H1 (cell line): ENCODE measurements around the gene PREX1. TPM values are rescaled to one million over a fixed set of nuclear protein-coding genes. Genes with fewer than 3 reads are reported as not detected.

Experiments
- CTCF ChIA-PET: fragments of 300-600 bp; sonication (Branson Sonifier 250); formaldehyde crosslinking; loops from one replicate; lab custom pipeline; 2021; ENCODE audit not compliant: partially characterized antibody; lab: Charles Lee
- POLR2A ChIA-PET: fragments of 300-600 bp; sonication (Branson Sonifier 250); formaldehyde crosslinking; loops from one replicate; lab custom pipeline; 2021; ENCODE audit warnings: inconsistent platforms; ENCODE audit not compliant: partially characterized antibody; lab: Charles Lee
- DNase-seq, 2 experiments: peaks; one replicate each; pipeline versions ENCODE4 v3.0.0 to v3.0.0-alpha.2; 2010 to 2022; ENCODE audit warnings: low spot score in 2 of 2, low read depth in 1 of 2, mixed read lengths in 1 of 2
- FAIRE-seq: peaks from 2 replicates; lab custom pipeline; 2011; peaks lifted over from hg19 to GRCh38; lab: Jason Lieb, UNC
- H2AFZ ChIP-seq: 2 replicates; pipeline ENCODE4 v1.8.1; 2012; ENCODE audit warnings: low read length, inconsistent platforms
- H2AK5ac ChIP-seq: 2 replicates; pipeline ENCODE4 v1.6.1; 2013; ENCODE audit warnings: low read depth, low read length
- H2BK120ac ChIP-seq: replicated peaks from 2 replicates; pipeline ENCODE3; 2013; ENCODE audit warnings: low read depth, low read length, inconsistent platforms
- H2BK12ac ChIP-seq: 2 replicates; pipeline ENCODE4 v1.6.1; 2013; ENCODE audit warnings: low read depth, low read length
- H2BK15ac ChIP-seq: 2 replicates; pipeline ENCODE4 v1.6.1; 2013; ENCODE audit warnings: low read length
- H2BK20ac ChIP-seq: 2 replicates; pipeline ENCODE4 v1.6.1; 2013; ENCODE audit warnings: low read length
- H2BK5ac ChIP-seq: 2 replicates; pipeline ENCODE4 v1.6.1; 2013; ENCODE audit warnings: low read depth, low read length
- H3K14ac ChIP-seq: 2 replicates; pipeline ENCODE4 v1.6.1; 2013; ENCODE audit warnings: inconsistent platforms; ENCODE audit not compliant: insufficient read length
- H3K18ac ChIP-seq: 2 replicates; pipeline ENCODE4 v1.6.1; 2013; ENCODE audit warnings: low read length; ENCODE audit errors: extremely low read depth
- H3K23ac ChIP-seq: 2 replicates; pipeline ENCODE4 v1.6.1; 2013; ENCODE audit warnings: inconsistent platforms; ENCODE audit not compliant: insufficient read length
- H3K23me2 ChIP-seq: 2 replicates; pipeline ENCODE4 v1.6.1; 2013; ENCODE audit warnings: low read depth, low read length
- H3K27ac ChIP-seq: 2 replicates; pipeline ENCODE4 v1.6.1; 2011; ENCODE audit warnings: low read depth, low read length, inconsistent platforms
- H3K27me3 ChIP-seq, 4 experiments: replicated peaks in 1 of 4; 1 replicate in 1 of 4; 2 replicates in 3 of 4; pipeline versions ENCODE4 v1.6.1 to v1.8.1; 2011 to 2013; ENCODE audit warnings: low read length in 3 of 4, mild to moderate bottlenecking in 3 of 4, inconsistent platforms in 2 of 4, mixed read lengths in 2 of 4, moderate library complexity in 1 of 4; ENCODE audit not compliant: control insufficient read depth in 3 of 4, insufficient read depth in 3 of 4; ENCODE audit errors: extremely low read depth in 1 of 4
- H3K36me3 ChIP-seq, 4 experiments: 2 replicates each; pipeline versions ENCODE4 v1.6.1 to v1.8.1; 2011 to 2013; ENCODE audit warnings: mild to moderate bottlenecking in 4 of 4, low read length in 3 of 4, moderate library complexity in 2 of 4, control low read depth in 1 of 4, inconsistent platforms in 1 of 4; ENCODE audit not compliant: insufficient read depth in 4 of 4, control insufficient read depth in 2 of 4
- H3K4ac ChIP-seq: replicated peaks from 2 replicates; pipeline ENCODE3; 2013; ENCODE audit warnings: low read length, low read depth, mixed read lengths, inconsistent platforms; ENCODE audit not compliant: insufficient read length
- H3K4me1 ChIP-seq, 4 experiments: replicated peaks in 1 of 4; 1 replicate in 1 of 4; 2 replicates in 3 of 4; pipeline versions ENCODE4 v1.6.1 to v1.8.1; 2011 to 2013; ENCODE audit warnings: low read length in 3 of 4, inconsistent platforms in 2 of 4, mixed read lengths in 1 of 4; ENCODE audit not compliant: insufficient read depth in 4 of 4, control insufficient read depth in 3 of 4
- H3K4me2 ChIP-seq, 2 experiments: 2 replicates each; pipeline versions ENCODE4 v1.6.1 to v1.8.1; 2011 to 2013; ENCODE audit warnings: low read depth in 2 of 2, low read length in 2 of 2, control low read depth in 1 of 2, inconsistent platforms in 1 of 2, mild to moderate bottlenecking in 1 of 2; ENCODE audit not compliant: insufficient read depth in 1 of 2
- H3K4me3 ChIP-seq, 4 experiments: fragments of 200-600, 300-600 bp in 1 of 4; sonication (generic), shearing (Covaris generic), sonication (Bioruptor Twin) in 1 of 4; 2 replicates each; pipeline versions ENCODE4 v1.5.1 to v1.8.1; 2011 to 2016; ENCODE audit warnings: low read length in 4 of 4, low read depth in 3 of 4, control low read depth in 2 of 4, inconsistent platforms in 2 of 4, mild to moderate bottlenecking in 2 of 4, mixed read lengths in 1 of 4, moderate library complexity in 1 of 4; ENCODE audit not compliant: insufficient read depth in 2 of 4; ENCODE audit errors: extremely low read depth in 1 of 4
- H3K56ac ChIP-seq: replicated peaks from 2 replicates; pipeline ENCODE3; 2013; ENCODE audit warnings: low read depth, mild to moderate bottlenecking, mixed read lengths, low read length, inconsistent platforms; ENCODE audit not compliant: insufficient read length
- H3K79me1 ChIP-seq: 2 replicates; pipeline ENCODE4 v1.6.1; 2013; ENCODE audit warnings: low read depth, low read length, control low read depth
- H3K79me2 ChIP-seq, 2 experiments: 2 replicates each; pipeline versions ENCODE4 v1.6.1 to v1.8.1; 2012 to 2013; ENCODE audit warnings: low read length in 2 of 2, mild to moderate bottlenecking in 2 of 2, inconsistent platforms in 1 of 2; ENCODE audit not compliant: insufficient read depth in 2 of 2, control insufficient read depth in 1 of 2
- H3K9ac ChIP-seq, 4 experiments: replicated peaks in 1 of 4; 1 replicate in 1 of 4; 2 replicates in 3 of 4; pipeline versions ENCODE4 v1.6.1 to v1.8.1; 2011 to 2013; ENCODE audit warnings: low read depth in 3 of 4, low read length in 3 of 4, control low read depth in 2 of 4, mild to moderate bottlenecking in 2 of 4, moderate library complexity in 2 of 4, inconsistent platforms in 1 of 4; ENCODE audit errors: extremely low read depth in 1 of 4
- H3K9me3 ChIP-seq, 2 experiments: 2 replicates each; pipeline versions ENCODE4 v1.6.1 to v1.8.1; 2012 to 2013; ENCODE audit warnings: mild to moderate bottlenecking in 2 of 2, moderate library complexity in 2 of 2, control low read depth in 1 of 2, inconsistent platforms in 1 of 2, low read depth in 1 of 2, low read length in 1 of 2, mixed read lengths in 1 of 2; ENCODE audit not compliant: insufficient read depth in 2 of 2
- H4K20me1 ChIP-seq, 2 experiments: replicated peaks in 1 of 2; 2 replicates each; pipeline versions ENCODE3 to v1.8.1; 2011 to 2013; ENCODE audit warnings: inconsistent platforms in 2 of 2, low read length in 2 of 2, mild to moderate bottlenecking in 1 of 2; ENCODE audit not compliant: insufficient read depth in 2 of 2, control insufficient read depth in 1 of 2
- H4K5ac ChIP-seq: 2 replicates; pipeline ENCODE4 v1.6.1; 2013; ENCODE audit warnings: low read length, low read depth, mixed read lengths, inconsistent platforms; ENCODE audit not compliant: insufficient read length
- H4K8ac ChIP-seq: 2 replicates; pipeline ENCODE4 v1.8.0; 2013; ENCODE audit warnings: mild to moderate bottlenecking, moderate library complexity, low read length, inconsistent platforms; ENCODE audit not compliant: insufficient read depth; ENCODE audit errors: extremely low read depth
- H4K91ac ChIP-seq: replicated peaks from 2 replicates; pipeline ENCODE3; 2013; ENCODE audit warnings: low read length, mixed read lengths, inconsistent platforms; ENCODE audit not compliant: insufficient read length
- BACH1 ChIP-seq: IDR thresholded peaks from 2 replicates; pipeline ENCODE4 v1.6.1; 2012; ENCODE audit warnings: low read length, improper control_type of control experiment
- BRCA1 ChIP-seq: IDR thresholded peaks from 2 replicates; pipeline ENCODE4 v1.6.1; 2012; ENCODE audit warnings: low read depth, low read length, improper control_type of control experiment
- CHD2 ChIP-seq: IDR thresholded peaks from 2 replicates; pipeline ENCODE4 v1.6.1; 2012; ENCODE audit warnings: low read length, improper control_type of control experiment
- FOSL1 ChIP-seq: IDR thresholded peaks from 2 replicates; pipeline ENCODE4 v1.6.1; 2011; ENCODE audit warnings: mild to moderate bottlenecking, low read depth, low read length, moderate library complexity; ENCODE audit not compliant: insufficient read depth
- HDAC6 ChIP-seq: IDR thresholded peaks from one replicate; pipeline ENCODE4 v1.7.1; 2012; ENCODE audit warnings: low read depth, mild to moderate bottlenecking, inconsistent platforms, low read length, moderate library complexity
- KDM4A ChIP-seq: IDR thresholded peaks from one replicate; pipeline ENCODE4 v1.7.1; 2012; ENCODE audit warnings: low read depth, mild to moderate bottlenecking, moderate library complexity, low read length, inconsistent platforms; ENCODE audit not compliant: severe bottlenecking
- NANOG ChIP-seq: IDR thresholded peaks from 2 replicates; pipeline ENCODE4 v1.6.1; 2011; ENCODE audit warnings: low read length, low read depth, mild to moderate bottlenecking, inconsistent platforms; ENCODE audit not compliant: insufficient read depth, poor library complexity, severe bottlenecking
- RAD21 ChIP-seq, 2 experiments: IDR thresholded peaks in 1 of 2; conservative IDR thresholded peaks in 1 of 2; 2 replicates each; pipeline ENCODE4 v1.6.1; 2011; ENCODE audit warnings: low read depth in 2 of 2, low read length in 2 of 2, improper control_type of control experiment in 1 of 2, inconsistent platforms in 1 of 2, mild to moderate bottlenecking in 1 of 2, moderate library complexity in 1 of 2
- RBBP5 ChIP-seq: IDR thresholded peaks from 2 replicates; pipeline ENCODE4 v1.7.1; 2012; ENCODE audit warnings: low read depth, mild to moderate bottlenecking, inconsistent platforms, low read length, moderate library complexity, borderline replicate concordance
- SIN3A ChIP-seq, 2 experiments: IDR thresholded peaks in 1 of 2; conservative IDR thresholded peaks in 1 of 2; 2 replicates each; pipeline ENCODE4 v1.6.1; 2011 to 2012; ENCODE audit warnings: low read length in 2 of 2, improper control_type of control experiment in 1 of 2, low read depth in 1 of 2, mild to moderate bottlenecking in 1 of 2
- SUZ12 ChIP-seq: fragments of 200-600 bp; sonication (generic); IDR thresholded peaks from 2 replicates; pipeline ENCODE4 v1.6.1; 2012; ENCODE audit warnings: mild to moderate bottlenecking, inconsistent platforms, low read length, moderate library complexity, mixed read lengths
- TAF1 ChIP-seq: IDR thresholded peaks from 2 replicates; pipeline ENCODE4 v1.6.1; 2011; ENCODE audit warnings: mild to moderate bottlenecking, low read depth, low read length
- YY1 ChIP-seq: IDR thresholded peaks from 2 replicates; pipeline ENCODE4 v1.6.1; 2011; ENCODE audit warnings: low read depth, mild to moderate bottlenecking, low read length
- ZNF274 ChIP-seq: IDR thresholded peaks from 2 replicates; pipeline ENCODE4 v1.7.0; 2012; ENCODE audit warnings: low read length, borderline replicate concordance; ENCODE audit errors: extremely low read depth
- WGBS, 2 experiments: shearing (Covaris generic) in 1 of 2; methylation state at CpG; one replicate each; pipeline versions ENCODE4 v1.1.6 to v1.1.7; 2013 to 2015; ENCODE audit warnings: low lambda C conversion rate in 2 of 2, mixed read lengths in 2 of 2, inconsistent platforms in 1 of 2, low coverage in 1 of 2, missing lambda C conversion rate in 1 of 2; ENCODE audit not compliant: insufficient replicate concordance in 2 of 2, insufficient coverage in 1 of 2, insufficient read length in 1 of 2; ENCODE audit errors: extremely low coverage in 1 of 2, missing lambda C conversion rate in 1 of 2; 5-methylcytosine and 5-hydroxymethylcytosine counted together
- polyA plus RNA-seq, 7 experiments: library from polyadenylated mRNA; depleted of rRNA in 3 of 7; stranded (reverse) in 5 of 7; unstranded in 2 of 7; fragments of >200 nt in 5 of 7; fragments of 200-250 nt in 2 of 7; gene quantifications; 1 replicate in 5 of 7; 2 replicates in 1 of 7; 4 replicates in 1 of 7; pipeline versions ENCODE4 v1.2.1 to v1.2.3, GENCODE V29; 2011 to 2013; ENCODE audit warnings: missing spikeins in 2 of 7, mixed read lengths in 2 of 7
- total RNA-seq: library from RNA; stranded (reverse); fragmentation: NEBNext Ultra II Directional; extraction: Animal tissue kit (Norgen Biotek cat#: 25700); gene quantifications from 2 replicates; pipeline ENCODE4 v1.2.1, GENCODE V29; 2021

PREX1 gene
- total and polyA plus RNA-seq, 2 of the 8 experiments (the other 6 are each of a cell fraction or from before 2014, with no cell fraction given) = 10.7 to 12.8 TPM

GRCh38 chr20:48601798-48602197 is 226.0 kb downstream of the PREX1 start:
- Histone ChIP-seq H3K4me3 (no peak overlapping the region), H2BK12ac (no peak overlapping the region), H4K20me1 (no peaks in the 10 kb centered on the region), H3K18ac (no peak overlapping the region), H3K56ac (no peak overlapping the region), H3K9ac (no peak overlapping the region), H2BK120ac (no peak overlapping the region), H3K27ac (no peak overlapping the region), H3K4me2 (no peak overlapping the region), H4K5ac (no peak overlapping the region), H3K23me2 (no peaks in the 10 kb centered on the region), H2AFZ (no peak overlapping the region), H3K9me3 (no peaks in the 10 kb centered on the region), H2BK5ac (no peak overlapping the region), H4K91ac (no peak overlapping the region), H3K23ac (no peak overlapping the region), H3K27me3 (no peaks in the 10 kb centered on the region; a peak in 1 of 7 replicates), H2AK5ac (no peak overlapping the region), H3K79me2 (no peaks in the 10 kb centered on the region), H3K36me3 (no peaks in the 10 kb centered on the region), H3K14ac (no peak overlapping the region), H2BK20ac (no peak overlapping the region), H4K8ac (no peak overlapping the region), H3K79me1 (no peaks in the 10 kb centered on the region), H3K4me1 (peaks cover 0 to 10% (median 4%) of the 10 kb centered on the region in 4 experiments; a peak in 5 of 7 replicates), H2BK15ac (no peak overlapping the region), H3K4ac (no peak overlapping the region)
- WGBS, 2 experiments = 79% methylated on average over 5 of the region's 5 CpGs; no CpG with 5 or more reads in 1 of the 2 experiments
- POLR2A ChIA-PET = no interaction called here
- no peak for FAIRE-seq
- CTCF ChIA-PET = interaction anchor here (1.2 to 1.7 kb wide), 2 partner anchors 19 to 20 kb away, joined by 3 read pairs; no protein-coding TSS in a partner anchor
- no peak for DNase-seq
- TF ChIP-seq BRCA1 (no peak), TAF1 (no peak), CHD2 (no peak), YY1 (no peak), BACH1 (no peak), RBBP5 (no peak), NANOG (no peak), RAD21 (IDR thresholded peaks at IDR 0.05 in 1 of 2, conservative IDR thresholded peaks at IDR 0.05 in 1 of 2; ENCODE audit: low read depth in 2 of 2, low read length in 2 of 2) (no peak), KDM4A (no peak), SIN3A (conservative IDR thresholded peaks at IDR 0.05 in 1 of 2, IDR thresholded peaks at IDR 0.05 in 1 of 2; ENCODE audit: low read depth in 1 of 2, low read length in 2 of 2) (no peak), SUZ12 (no peak), HDAC6 (no peak), ZNF274 (no peak), FOSL1 (no peak)
